Stimulated activated naive B cell treated with anti-CD40 and anti-IgM and Interleukin-4, amounts not matched to agents 10 μg/mL and 1 μg/mL and 100 μg/mL, for 72 hours (primary cell): ENCODE measurements around the gene SERPINF2.
"Not testable (repeated sequence)": the region's sequence is repeated elsewhere in the genome, so short reads cannot be mapped to it uniquely, and the experiment has no call there.

Experiments used
- ATAC-seq, 2 donors: fragments of 150-1000 bp; cut with Tn5 transposase; replicated peaks; 2 replicates each; pipeline ENCODE4 v1.10.0; 2021; ENCODE audit warnings: moderate library complexity in 1 of 2
- DNase-seq: peaks from one replicate; pipeline ENCODE4 v3.0.0; 2021
- H3K27ac Mint-ChIP-seq: one replicate; pipeline ENCODE4 v1.8.0; 2022; ENCODE audit warnings: mild to moderate bottlenecking, mixed read lengths
- H3K27me3 Mint-ChIP-seq, 2 donors: one replicate each; pipeline ENCODE4 v1.8.0; 2022; ENCODE audit warnings: mixed read lengths in 2 of 2
- H3K36me3 Mint-ChIP-seq, 2 donors: one replicate each; pipeline ENCODE4 v1.8.0; 2022; ENCODE audit warnings: mixed read lengths in 2 of 2, mild to moderate bottlenecking in 1 of 2
- H3K4me1 Mint-ChIP-seq, 2 donors: one replicate each; pipeline ENCODE4 v1.8.0; 2022; ENCODE audit warnings: mixed read lengths in 2 of 2, mild to moderate bottlenecking in 1 of 2
- H3K4me3 Mint-ChIP-seq, 2 donors: one replicate each; pipeline ENCODE4 v1.8.0; 2022; ENCODE audit warnings: mild to moderate bottlenecking in 2 of 2, mixed read lengths in 2 of 2, moderate library complexity in 1 of 2
- H3K9me3 Mint-ChIP-seq, 2 donors: one replicate each; pipeline ENCODE4 v1.8.0; 2022; ENCODE audit warnings: mixed read lengths in 2 of 2, mild to moderate bottlenecking in 1 of 2

Gene SERPINF2

GRCh38 chr17:1793447-1793806 is 50.8 kb downstream of the SERPINF2 start:
- H3K36me3 Mint-ChIP-seq = peaks cover 5 to 13% of the 10 kb centered on the region in 2 donors
- H3K9me3 Mint-ChIP-seq = no peaks in the 10 kb centered on the region

GRCh38 chr17:1796800-1797199 is 54.1 kb downstream of the SERPINF2 start:
- H3K36me3 Mint-ChIP-seq = peaks cover 10 to 20% of the 10 kb centered on the region in 2 donors
- H3K27ac Mint-ChIP-seq = peak overlapping the region; percentile 75
- peaks cover 7% of the 10 kb centered on the region in 2 donors for H3K4me1 Mint-ChIP-seq
- H3K9me3 Mint-ChIP-seq = no peaks in the 10 kb centered on the region
- no peak overlapping the region for H3K4me3 Mint-ChIP-seq
- DNase-seq (no peak), ATAC-seq (no peak)
- H3K27me3 Mint-ChIP-seq = no peaks in the 10 kb centered on the region

More at GRCh38 chr17:1793447-1793806, 50.8 kb downstream of the SERPINF2 start:
- Mint-ChIP-seq H3K27me3 (no peaks in the 10 kb centered on the region), H3K27ac (peak overlapping the region; percentile 20), H3K4me1 (peaks cover 7% of the 10 kb centered on the region in 2 donors), H3K4me3 (no peak overlapping the region)
- ATAC-seq (no peak), DNase-seq (no peak)

GRCh38 chr17:1797323-1797722 is 54.7 kb downstream of the SERPINF2 start:
- no peak for ATAC-seq
- Mint-ChIP-seq H3K4me3 (no peak overlapping the region), H3K9me3 (no peaks in the 10 kb centered on the region), H3K4me1 (peaks cover 7% of the 10 kb centered on the region in 2 donors), H3K27ac (peak overlapping the region; percentile 75), H3K27me3 (no peaks in the 10 kb centered on the region), H3K36me3 (peaks cover 10 to 20% of the 10 kb centered on the region in 2 donors)
- no peak for DNase-seq

GRCh38 chr17:1797846-1798245 is 55.2 kb downstream of the SERPINF2 start:
- H3K4me1 Mint-ChIP-seq, H3K4me3 Mint-ChIP-seq, H3K27me3 Mint-ChIP-seq, DNase-seq, H3K27ac Mint-ChIP-seq, H3K9me3 Mint-ChIP-seq, ATAC-seq: not testable (repeated sequence)
- H3K36me3 Mint-ChIP-seq = peaks cover 12 to 20% of the 10 kb centered on the region in 2 donors

GRCh38 chr17:1800240-1800639 is 57.6 kb downstream of the SERPINF2 start:
- Mint-ChIP-seq H3K36me3 (peaks cover 25 to 35% of the 10 kb centered on the region in 2 donors), H3K4me3 (no peak overlapping the region), H3K4me1 (peaks cover 7% of the 10 kb centered on the region in 2 donors), H3K27ac (no peak overlapping the region), H3K27me3 (no peaks in the 10 kb centered on the region), H3K9me3 (no peaks in the 10 kb centered on the region)
- ATAC-seq = no peak
- DNase-seq = no peak

- Mint-ChIP-seq H3K36me3 (peaks cover 25 to 34% of the 10 kb centered on the region in 2 donors), H3K27ac (no peak overlapping the region), H3K27me3 (no peaks in the 10 kb centered on the region), H3K4me3 (no peak overlapping the region), H3K4me1 (peaks cover 7% of the 10 kb centered on the region in 2 donors), H3K9me3 (no peaks in the 10 kb centered on the region)
- ATAC-seq (no peak), DNase-seq (no peak)
Measured at GRCh38 chr17:1800712-1801111, 58.0 kb downstream of the SERPINF2 start.

- ATAC-seq (no peak), DNase-seq (no peak)
- H3K9me3 Mint-ChIP-seq = no peaks in the 10 kb centered on the region
- peaks cover 0 to under 1% of the 10 kb centered on the region in 2 donors for H3K4me1 Mint-ChIP-seq
- no peaks in the 10 kb centered on the region for H3K27me3 Mint-ChIP-seq
- H3K4me3 Mint-ChIP-seq = no peak overlapping the region
- peak overlapping the region; percentile 42 for H3K27ac Mint-ChIP-seq
- H3K36me3 Mint-ChIP-seq = peaks cover 25 to 31% of the 10 kb centered on the region in 2 donors
Measured at GRCh38 chr17:1802429-1802828, 59.8 kb downstream of the SERPINF2 start.

GRCh38 chr17:1803280-1803679 is 60.6 kb downstream of the SERPINF2 start:
- Mint-ChIP-seq H3K27me3 (no peaks in the 10 kb centered on the region), H3K36me3 (peaks cover 24 to 33% of the 10 kb centered on the region in 2 donors), H3K9me3 (no peaks in the 10 kb centered on the region), H3K4me3 (no peak overlapping the region), H3K4me1 (no peaks in the 10 kb centered on the region), H3K27ac (no peak overlapping the region)
- no peak for ATAC-seq
- no peak for DNase-seq
